Nucleus accumbens (tissue), 56 donors: ENCODE measurements around the gene ZNF446.
"Not testable (repeated sequence)": the region's sequence is repeated elsewhere in the genome, so short reads cannot be mapped to it uniquely, and the experiment has no call there.

ENCODE experiments used
- DNase-seq, 56 donors: peaks; one replicate each; lab custom pipeline; 2025; lab: John Stamatoyannopoulos, UW

Gene ZNF446

DNA sequence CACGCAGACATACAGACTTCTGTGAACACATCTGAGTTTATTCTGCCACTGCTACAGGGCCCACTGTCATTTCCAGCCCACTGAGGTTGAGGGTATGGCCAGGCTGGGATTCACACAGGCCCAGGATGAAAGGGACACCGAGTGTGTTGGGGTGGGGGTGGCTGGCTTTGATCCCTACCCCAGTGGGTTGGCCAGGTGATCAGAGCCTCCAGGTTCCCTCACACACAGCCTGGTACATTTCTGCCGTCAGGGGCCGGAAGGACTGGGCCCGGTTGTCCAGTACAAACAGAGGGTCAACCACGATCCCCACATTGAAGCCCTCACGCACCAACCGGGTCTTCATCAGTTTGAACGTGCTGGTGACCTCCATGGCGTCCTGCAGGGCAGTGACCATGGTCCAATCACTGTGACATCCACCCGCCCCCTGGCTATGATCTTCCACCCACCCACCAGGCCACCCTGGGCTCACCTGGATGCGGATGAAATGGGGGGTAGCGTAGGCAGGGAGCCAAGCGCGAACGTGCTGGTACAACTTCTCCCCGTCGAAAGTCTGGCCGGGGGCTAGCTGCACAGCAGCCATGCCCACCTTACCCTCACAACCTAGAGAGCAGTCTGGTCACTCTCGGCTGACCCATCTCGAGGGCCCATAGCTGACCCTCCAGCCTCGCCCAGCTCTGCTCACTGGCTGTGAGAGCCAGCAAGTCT is 22.3 kb downstream of the ZNF446 start:
- peak in 5 of 56 donors; percentile 15 to 64 (median 33) for DNase-seq

DNA sequence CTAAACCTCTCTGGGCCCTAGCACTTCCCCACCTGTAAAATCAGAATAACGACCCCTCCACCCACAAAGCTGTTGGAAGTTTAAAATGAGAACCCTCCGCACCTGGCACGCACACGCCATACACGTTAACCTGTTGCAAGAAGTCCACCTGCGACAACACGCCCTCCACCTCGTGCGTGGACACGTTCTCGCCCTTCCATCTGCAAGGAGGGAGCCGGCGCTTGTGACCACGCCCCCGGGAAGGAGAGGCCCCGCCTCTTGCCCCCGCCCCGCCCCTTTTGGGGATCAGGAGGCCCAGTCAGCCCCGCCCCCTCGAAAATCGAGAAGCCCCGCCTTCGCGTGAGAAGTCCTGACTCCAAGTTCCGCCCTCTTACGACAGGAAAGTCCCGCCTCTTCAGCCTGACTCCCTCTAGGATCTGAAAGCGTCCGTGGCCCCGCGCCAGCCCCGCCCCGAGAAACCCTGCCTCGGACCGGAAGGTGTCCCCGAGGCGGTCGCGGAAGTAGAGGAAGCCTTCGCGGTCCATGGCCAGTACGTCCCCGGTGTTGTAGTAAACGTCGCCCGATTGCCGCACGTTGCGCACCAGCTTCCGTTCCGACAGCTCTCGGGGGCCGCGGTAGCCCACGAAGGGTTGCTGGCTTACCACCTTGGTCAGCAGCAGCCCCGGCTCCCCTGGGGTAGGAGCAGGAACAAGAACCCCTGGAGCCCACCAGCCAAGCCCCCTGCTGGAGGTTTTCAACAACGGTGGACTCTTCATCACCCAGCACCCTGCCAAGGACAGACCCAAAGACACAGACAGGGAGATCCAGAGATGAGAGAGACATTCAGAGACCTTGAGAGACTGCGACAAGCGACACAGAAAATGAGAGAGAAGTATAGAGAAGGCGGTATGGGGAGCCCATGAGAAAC is 23.1 kb downstream of the ZNF446 start:
- DNase-seq = peak; percentile 80 to 100 (median 98)

DNA sequence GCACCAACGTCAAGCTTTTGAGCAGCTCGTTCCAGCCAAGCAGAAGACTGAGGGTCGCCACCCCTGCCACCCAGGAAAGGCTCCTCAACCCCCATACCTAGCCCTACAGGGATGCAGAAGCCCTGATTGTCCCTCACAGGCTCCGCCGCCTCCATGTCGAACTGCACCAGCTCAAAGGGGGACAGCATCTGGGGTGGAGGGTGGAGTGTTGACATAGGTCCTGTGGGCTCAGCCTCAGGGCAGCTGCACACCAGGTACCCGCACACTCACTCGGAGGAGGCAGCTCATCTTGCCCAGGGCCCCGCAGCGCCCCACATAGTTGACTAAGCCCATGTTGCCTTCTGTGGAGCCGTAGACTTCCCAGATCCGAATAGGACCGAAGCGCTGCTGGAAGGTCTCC is 24.1 kb downstream of the ZNF446 start:
- no peak for DNase-seq

DNA sequence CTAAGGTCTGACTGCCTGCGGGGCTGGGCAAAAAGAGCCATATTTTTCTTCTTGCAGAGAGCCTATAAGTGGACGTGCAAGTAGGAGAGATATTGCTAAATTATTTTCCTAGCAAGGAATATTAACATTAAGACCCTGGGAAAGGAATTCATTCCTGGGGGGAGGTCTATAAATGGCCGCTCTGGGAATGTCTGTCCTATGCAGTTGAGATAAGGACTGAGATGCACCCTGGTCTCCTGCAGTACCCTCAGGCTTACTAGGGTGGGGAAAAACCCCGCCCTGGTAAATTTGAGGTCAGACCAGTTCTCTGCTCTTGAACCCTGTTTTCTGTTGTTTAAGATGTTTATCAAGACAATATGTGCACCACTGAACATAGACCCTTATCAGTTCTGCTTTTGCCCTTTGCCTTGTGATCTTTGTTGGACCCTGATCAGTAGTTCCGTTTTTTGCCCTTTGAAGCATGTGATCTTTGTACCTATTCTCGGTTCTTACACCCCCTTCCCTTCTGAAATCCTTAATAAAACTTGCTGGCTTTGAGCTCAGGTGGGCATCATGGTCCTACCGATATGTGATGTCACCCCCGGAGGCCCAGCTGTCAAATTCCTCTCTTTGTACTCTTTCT is 31.6 kb downstream of the ZNF446 start:
- DNase-seq = not testable (repeated sequence)

DNA sequence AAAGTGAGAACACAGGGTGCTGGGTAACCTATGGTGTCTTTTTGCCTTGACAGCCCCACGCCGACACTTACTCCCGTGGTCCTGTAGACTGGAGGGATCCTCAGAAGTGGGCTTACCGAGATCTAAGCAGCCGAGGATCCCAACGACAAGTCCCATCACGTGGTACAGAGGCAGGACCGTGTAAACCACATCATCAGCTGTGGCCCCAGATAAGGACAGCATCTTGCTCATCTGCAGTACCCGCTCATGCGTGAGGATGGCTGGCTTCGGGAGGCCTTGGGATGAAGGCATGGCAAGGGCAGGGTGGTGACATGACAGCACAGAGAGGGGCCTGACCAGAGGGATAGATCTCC is 33.6 kb downstream of the ZNF446 start:
- no peak for DNase-seq

DNA sequence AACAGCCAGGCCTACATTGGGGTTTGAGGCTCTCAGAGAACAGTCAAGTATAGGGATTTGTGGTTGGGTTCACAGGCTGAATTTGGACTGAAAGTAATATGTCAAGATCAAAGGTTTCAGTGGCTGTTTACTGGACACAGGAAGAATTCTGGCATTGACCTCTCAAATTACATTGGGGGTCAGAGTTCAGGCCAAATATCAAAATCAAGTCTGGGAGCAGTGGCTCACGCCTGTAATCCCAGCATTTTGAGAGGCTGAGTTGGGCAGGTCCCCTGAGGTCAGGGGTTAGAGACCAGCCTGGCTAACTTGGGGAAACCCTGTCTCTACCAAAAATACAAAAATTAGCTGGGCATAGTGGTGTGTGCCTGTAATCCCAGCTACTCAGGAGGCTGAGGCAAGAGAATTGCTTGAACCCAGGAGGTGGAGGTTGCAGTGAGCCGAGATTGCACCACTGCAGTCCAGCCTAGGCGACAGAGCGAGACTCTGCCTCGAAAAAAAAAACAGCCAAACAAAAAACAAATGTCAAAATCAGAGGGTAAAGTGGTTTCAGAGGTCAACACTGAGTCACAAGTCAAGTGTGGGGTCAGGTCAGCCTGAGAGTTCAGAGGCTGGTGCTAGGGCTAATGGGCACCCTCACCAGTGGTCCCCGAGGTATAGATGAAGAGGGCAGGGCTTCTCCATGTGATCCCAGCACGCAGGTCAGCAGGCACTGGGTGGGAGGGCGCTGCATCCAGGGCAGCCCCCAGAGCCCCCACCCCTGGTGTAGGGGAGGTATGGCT is 34.1 kb downstream of the ZNF446 start:
- DNase-seq = no peak

DNA sequence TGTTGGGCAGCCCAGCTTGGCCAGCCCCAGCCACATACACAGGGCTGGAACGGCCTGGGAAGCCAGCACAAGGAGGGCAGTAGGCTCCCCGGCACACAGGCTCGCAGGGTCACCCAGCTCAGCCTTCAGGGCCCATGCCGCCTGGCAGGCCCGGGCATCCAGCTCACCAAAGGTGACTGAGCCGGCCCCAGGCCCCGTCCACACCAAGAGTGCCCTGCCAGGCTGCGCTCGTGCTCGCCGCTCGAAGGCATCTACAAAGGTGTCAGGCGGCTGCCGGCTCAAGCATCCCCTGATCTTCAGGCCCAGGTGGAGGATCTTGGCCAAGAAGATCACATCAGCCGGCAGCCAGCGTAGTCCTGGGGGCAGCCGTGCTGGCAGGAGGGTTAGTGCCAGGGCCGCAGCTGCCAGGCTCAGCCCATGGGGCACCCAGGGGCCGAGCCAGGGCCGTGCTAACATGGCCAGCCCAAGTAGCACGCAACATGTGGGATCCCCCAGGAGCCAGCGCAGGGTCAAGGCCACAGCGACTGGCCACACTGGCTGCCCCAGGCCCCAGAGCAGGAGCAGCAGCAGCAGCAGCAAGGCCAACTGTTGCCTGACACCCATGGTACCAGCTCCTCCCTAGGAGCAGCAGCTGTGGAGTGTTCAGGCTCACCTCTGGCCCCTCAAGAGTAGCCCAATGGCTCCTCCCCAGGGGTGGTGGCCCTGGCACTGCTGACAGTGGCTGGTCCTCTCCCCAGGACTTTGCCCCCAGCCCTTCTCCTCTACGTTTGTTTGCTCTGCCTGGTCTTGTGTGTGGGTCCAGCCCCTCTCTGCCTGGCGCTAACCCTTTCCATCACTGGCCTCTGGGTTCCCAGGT is 35.4 kb downstream of the ZNF446 start, which contains the start of gene SLC27A5:
Gene SLC27A5 (minus strand): TSS at position 640 of the 856 bp plus-strand sequence. CDS start 37 bp downstream, at position 603.
- no peak for DNase-seq

DNA sequence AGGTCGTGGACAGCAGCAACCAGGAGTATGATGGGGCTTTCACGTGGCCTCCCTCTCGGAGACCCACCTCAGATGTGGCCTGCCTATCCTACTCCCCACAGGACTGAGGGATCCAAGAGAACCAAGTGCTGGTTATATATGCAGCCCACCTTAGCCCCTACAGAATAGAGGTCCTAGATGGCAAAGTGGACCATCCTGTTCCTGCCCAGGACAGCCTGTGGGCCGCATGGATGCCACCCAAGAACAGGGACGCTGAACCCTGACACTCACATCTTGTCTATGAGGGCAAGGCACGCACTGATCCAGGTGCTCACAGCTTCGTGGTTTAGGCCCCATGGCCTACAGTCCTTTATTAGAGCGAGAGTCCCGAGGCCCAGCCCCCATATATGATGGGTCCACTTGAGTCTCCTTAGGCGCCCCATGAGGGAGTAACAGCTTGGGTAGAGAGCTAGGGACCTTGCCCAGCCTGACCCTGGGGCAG is 37.1 kb downstream of the ZNF446 start:
- no peak for DNase-seq

DNA sequence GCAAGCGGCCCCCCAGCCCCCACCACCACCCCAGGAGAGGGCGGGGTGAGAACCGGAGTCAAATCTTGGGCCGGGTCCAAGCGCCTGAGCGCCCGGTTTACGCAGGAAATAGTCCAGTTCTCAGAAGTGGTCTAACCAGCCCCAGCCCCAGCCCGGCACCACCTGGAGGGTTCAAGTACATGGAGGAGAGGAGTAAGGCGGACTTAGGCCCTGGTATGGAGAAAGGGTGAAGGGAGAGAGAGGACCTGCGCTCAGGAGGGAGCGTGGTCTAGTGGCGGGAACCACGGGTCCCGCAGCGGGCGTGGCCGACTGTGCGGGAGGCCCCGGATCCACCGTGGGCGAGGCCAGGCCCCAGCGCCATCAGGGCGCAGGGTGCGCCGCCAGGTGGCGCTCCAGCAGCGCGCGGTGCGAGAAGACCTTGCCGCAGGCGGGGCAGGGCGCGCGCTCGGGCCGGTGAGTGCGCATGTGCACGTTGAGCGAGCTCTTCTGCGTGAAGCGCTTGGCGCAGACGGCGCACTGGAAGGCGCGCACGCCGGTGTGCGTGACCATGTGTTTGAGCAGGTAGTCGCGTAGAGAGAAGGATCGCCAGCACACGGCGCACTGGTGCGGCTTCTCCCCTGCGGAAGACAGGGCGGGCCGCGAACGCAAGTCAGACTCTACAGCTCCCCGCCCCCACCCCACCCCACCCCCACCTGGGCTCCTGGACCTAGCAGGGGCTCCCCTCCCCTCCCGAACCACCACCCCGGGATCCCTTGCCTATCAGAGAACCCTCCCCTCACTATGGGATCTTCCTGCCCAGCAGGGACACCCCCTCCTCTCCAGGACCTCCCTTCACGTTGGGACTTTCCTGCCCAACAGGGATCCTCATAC is 37.8 kb downstream of the ZNF446 start:
- DNase-seq = peak in 54 of 56 donors; percentile 21 to 93 (median 73)

DNA sequence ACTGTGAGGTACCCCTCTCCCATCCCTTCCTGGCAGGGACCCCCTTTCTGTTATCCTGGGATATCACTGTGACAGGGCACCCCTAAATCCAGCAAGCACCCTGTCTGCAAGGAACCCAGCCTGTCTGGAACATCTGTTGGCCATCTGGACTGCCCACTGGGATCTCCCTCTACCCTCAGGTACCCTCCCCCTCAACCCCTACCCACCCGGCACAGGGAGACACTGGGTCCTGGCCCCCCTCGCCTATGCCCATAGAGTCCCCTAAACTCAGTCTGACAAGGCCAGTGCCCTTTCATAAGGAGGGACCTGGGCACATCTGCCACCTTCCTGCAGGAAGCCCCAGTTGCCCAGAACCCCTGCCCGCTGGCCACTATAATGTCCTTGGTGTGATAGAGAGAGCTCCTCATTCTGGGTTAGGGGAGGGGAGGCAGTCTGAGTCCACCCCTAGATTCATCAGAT is 38.4 kb downstream of the ZNF446 start:
- DNase-seq = no peak

DNA sequence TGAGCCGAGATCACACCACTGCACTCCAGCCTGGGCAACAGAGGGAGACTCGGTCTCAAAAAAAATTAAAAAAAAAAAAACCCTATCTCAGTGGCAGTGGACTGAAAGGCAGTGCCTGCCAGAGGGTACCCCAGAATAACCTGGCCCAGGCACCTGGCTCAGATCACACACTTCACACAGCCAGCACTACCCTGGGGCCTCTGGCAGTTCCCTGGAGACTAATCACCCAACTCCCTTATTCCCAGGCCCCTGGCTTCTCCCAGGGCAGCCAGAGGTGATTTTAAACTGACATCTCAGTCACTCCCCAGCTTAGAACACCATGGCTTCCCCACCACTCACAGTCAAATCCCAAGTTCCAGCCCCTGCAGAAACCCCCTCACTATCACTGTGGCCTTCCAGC is 39.1 kb downstream of the ZNF446 start:
- no peak for DNase-seq

DNA sequence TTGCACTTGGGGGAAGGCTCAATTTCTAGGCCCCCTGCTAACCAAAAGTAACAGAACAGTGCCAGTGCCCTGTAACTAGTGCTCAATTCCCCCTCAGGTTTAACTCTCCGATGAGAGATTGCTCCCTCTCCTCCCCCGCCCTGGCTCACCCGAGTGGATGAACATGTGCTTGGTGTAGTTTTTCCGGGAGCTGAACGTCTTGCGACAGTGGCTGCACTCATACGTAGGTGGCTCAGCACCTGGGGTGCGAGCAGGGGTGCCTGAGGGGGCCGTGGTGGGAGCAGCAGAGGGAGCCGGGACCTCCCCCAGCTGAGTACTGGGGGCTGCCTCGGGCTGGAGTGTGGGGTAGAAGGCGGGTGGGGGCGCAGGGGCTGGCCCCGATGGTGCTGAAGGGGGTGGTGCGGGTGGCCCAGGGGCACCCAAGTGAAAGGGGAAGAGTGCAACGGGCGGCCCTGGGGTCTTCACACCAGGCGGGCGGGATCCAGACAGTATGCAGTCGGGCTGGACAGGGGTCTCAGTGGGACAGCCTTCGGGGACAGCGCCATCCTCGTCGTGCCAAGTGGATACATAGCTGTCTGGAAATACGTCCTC is 40.2 kb downstream of the ZNF446 start:
- no peak for DNase-seq

DNA sequence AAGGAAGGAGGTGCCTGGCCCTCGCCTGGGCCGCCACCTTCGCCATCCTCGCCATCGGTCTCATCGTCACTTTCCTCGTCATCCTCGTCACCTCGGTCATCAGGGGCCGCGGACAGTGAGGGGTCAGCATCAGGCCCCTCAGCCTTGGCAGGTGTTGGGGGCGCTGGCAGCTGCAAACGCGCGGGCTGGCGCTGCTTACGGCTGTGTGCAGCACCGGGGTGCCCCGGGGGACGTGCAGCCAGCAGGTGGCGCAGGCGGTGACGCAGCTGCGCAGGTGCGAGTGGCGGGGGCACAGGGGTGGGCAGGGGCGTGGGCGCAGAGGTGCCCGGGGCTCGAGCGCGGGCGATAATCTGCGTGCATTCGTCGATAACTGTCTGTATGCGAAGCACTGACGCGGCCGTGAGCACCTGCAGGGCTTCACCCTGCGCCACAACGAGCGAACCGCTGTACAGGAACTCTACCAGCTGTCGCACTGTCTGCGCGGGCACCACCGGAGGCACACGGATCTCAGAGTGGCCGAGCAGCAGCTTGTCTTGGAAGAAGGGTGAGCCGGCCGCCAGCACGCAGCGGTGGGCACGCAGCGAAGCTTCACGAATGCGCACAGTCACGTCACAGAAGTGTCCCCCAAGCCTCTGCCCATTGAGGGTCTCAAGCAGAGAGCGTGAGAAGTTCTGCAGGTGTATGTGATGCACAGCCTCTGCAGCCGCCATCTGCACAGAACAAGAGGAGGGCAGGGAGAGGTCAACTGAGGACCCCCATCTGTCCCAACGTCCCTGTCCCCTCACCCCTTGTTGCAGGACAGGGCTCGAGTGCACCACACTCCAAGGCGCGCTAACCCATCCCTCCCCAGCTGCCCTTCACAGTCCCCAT is 41.0 kb downstream of the ZNF446 start:
- DNase-seq = no peak

DNA sequence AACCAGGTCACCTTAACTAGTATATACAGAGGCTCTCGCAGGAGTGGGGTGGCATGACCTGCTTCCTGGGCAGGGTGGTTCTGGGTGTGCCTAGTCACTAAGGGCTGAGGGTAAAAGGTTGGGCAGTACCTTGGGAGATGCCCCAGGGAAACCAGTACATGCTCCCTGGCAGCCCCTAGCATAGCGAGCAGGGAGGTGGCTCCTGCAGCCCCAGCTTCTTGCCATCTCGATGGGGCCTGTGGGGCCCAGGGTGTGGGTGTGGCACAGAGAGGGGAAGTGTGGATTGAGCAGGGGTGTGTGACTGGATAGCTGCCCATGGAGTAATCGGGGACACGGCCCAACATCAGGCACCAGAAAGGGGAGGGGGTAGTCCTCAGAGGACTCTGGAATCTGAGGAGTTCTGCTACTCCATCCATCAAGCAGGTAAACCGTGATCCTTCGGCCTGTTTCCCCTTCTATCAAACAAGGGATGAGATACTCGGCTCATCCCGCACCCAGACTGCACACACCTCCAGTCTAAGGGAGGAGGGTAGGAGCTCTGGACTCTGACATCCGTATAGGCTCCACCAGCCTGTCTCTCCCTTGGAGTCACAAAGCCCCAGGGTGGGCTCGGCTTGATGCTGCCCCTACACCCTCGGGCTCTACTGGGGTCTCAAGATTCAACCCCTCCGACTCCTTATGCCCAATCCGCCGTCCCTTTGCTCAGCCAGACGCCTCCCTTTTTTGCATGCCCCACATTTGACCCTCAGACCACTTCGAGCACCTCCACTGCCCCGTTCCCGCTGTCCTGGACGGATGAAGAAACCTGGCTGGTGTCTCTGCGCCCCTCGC is 42.3 kb downstream of the ZNF446 start:
- DNase-seq = no peak

DNA sequence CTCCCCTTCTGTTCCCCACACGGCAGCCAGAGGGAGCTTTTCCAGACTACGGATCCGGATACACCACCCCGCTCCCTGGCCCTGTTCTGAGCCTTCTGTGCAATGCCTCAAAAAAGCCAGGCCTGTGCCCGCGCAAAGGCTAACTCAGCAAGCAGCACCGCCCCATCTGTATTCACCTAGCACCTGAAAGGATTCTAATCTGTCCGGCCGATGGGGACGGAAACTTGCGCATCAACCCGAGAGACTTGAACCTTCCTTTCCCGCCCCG is 42.9 kb downstream of the ZNF446 start:
- peak in 43 of 56 donors; percentile 9 to 74 (median 52) for DNase-seq
